ENCODE results near the gene SF3B2.

SF3B2 gene, protein sequence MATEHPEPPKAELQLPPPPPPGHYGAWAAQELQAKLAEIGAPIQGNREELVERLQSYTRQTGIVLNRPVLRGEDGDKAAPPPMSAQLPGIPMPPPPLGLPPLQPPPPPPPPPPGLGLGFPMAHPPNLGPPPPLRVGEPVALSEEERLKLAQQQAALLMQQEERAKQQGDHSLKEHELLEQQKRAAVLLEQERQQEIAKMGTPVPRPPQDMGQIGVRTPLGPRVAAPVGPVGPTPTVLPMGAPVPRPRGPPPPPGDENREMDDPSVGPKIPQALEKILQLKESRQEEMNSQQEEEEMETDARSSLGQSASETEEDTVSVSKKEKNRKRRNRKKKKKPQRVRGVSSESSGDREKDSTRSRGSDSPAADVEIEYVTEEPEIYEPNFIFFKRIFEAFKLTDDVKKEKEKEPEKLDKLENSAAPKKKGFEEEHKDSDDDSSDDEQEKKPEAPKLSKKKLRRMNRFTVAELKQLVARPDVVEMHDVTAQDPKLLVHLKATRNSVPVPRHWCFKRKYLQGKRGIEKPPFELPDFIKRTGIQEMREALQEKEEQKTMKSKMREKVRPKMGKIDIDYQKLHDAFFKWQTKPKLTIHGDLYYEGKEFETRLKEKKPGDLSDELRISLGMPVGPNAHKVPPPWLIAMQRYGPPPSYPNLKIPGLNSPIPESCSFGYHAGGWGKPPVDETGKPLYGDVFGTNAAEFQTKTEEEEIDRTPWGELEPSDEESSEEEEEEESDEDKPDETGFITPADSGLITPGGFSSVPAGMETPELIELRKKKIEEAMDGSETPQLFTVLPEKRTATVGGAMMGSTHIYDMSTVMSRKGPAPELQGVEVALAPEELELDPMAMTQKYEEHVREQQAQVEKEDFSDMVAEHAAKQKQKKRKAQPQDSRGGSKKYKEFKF

DNA sequence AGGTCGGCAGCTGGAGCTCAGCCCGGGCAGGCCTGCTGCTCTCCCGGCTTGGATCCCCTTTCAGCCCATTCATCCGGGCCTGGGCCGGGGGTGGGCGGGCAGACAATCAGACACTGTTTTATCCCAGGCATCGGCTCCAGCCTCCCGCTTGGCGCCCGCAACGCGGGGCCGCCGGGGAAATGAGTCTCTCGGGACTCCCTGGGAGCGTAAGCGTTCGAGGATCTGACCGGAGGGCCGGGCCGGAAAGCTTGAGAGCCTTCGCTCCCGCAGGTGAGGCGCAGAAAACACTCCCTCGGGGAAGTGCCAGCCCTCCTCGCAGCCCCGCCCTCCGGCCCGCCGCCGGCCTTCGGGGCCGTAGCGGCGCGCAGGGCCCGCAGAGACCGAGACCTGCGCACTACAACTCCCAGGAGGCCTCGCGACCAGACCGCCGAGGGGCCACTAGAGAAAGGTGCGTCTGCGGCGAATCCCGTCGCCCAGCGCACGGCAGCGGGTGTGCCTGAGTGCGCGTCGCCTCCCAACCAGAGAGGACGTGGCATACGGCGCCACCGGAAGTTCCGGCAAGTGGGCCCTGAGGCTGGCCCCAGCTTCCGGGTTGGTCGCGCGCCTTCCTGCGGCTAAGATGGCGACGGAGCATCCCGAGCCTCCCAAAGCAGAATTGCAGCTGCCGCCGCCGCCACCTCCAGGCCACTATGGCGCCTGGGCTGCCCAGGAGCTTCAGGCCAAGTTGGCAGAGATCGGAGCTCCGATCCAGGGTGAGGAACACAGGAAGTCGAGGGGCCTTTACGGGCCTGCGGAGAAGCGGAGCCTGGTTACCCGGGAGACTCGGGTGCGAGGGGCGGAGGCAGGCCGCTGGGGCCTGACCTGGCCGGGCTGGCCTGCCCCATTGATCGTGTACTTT lies at the start of gene SF3B2:
TSS of gene SF3B2 (plus strand) at position 599 of the 898 bp plus-strand sequence. CDS start at position 620, 21 bp downstream.
- H3K27me3 ChIP-seq (ENCODE audit: control insufficient read depth in 2 of 2, insufficient read depth in 2 of 2, low read length in 2 of 2): no peaks in the 10 kb centered on the region
- H3K27ac ChIP-seq (ENCODE audit: low read depth in 2 of 2, low read length in 2 of 2): peak within 1 kb of the TSS; percentile 89 to 92
- no peaks in the 10 kb centered on the region for H3K9me3 ChIP-seq (ENCODE audit: control insufficient read depth in 2 of 2, low read length in 2 of 2)
- H3K36me3 ChIP-seq (ENCODE audit: control insufficient read depth in 2 of 2, insufficient read depth in 2 of 2, low read length in 2 of 2): peaks cover 20 to 23% of the 10 kb centered on the region in 2 donors
- H3K4me3 ChIP-seq (ENCODE audit: low read length in 2 of 2): peak within 1 kb of the TSS; percentile 94 to 97
- peaks cover 18 to 23% of the 10 kb centered on the region in 2 donors for H3K4me1 ChIP-seq (ENCODE audit: control insufficient read depth in 2 of 2, insufficient read depth in 2 of 2, low read length in 2 of 2)
- H3K9ac ChIP-seq (ENCODE audit: low read depth in 1 of 2, low read length in 2 of 2): peak within 1 kb of the TSS; percentile 83 to 89

DNA sequence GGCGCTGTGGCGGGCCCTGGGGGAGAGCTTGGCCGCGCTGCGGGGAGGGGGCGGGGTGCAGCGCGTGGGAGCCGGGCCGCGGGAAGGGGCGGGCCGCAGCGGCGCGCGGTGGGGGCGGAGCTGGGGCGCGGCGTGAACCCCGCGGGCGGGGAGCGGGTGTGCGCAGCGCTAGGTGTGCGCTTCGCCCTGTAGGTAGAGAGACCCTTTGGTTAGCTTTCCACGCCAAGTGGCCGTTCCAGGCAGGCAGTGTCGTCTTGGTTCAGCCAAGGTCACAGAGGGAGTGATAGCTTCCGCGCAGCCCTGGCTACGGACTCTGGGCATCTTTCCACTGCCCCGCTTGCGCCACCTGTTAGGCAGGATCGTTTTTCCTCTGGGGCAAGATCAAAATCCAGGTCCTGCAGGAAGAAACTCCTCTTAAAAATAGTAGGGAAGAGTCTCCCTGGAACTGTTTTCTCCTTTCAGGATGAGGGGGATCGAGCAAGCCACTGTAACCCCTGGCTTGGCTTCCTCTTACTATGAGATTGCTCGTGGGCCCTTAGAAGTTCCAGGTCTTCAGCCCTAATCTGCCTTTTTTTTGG lies 49.4 kb upstream of the SF3B2 start:
- Histone ChIP-seq H3K9me3 (ENCODE audit: control insufficient read depth in 2 of 2, low read length in 2 of 2) (no peaks in the 10 kb centered on the region), H3K4me1 (ENCODE audit: control insufficient read depth in 2 of 2, insufficient read depth in 2 of 2, low read length in 2 of 2) (peaks cover 14 to 16% of the 10 kb centered on the region in 2 donors), H3K36me3 (ENCODE audit: control insufficient read depth in 2 of 2, insufficient read depth in 2 of 2, low read length in 2 of 2) (peaks cover 30 to 41% of the 10 kb centered on the region in 2 donors), H3K27me3 (ENCODE audit: control insufficient read depth in 2 of 2, insufficient read depth in 2 of 2, low read length in 2 of 2) (no peaks in the 10 kb centered on the region), H3K9ac (ENCODE audit: low read depth in 1 of 2, low read length in 2 of 2) (peak overlapping the region; percentile 79 to 80), H3K27ac (ENCODE audit: low read depth in 2 of 2, low read length in 2 of 2) (peak overlapping the region; percentile 96 to 99), H3K4me3 (ENCODE audit: low read length in 2 of 2) (peak overlapping the region; percentile 85 to 100)

DNA sequence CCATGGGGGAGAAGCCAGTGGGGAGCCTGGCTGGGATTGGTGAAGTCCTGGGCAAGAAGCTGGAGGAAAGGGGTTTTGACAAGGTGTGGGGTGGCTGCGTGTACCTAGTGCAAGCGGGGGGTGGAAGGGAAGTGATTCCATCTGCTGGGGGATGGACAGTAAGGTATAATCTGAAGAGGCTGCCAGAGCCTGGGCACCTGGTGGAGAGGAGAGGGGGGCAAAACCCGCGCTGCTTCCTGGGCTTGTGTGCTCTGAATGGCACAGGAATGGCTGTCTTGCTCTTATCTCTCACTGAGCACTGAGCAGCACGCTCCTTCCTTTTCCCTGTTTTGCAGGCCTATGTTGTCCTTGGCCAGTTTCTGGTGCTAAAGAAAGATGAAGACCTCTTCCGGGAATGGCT lies 48.9 kb upstream of the SF3B2 start:
- Histone ChIP-seq H3K9ac (ENCODE audit: low read depth in 1 of 2, low read length in 2 of 2) (peak overlapping the region; percentile 79 to 80), H3K4me3 (ENCODE audit: low read length in 2 of 2) (peak overlapping the region; percentile 85 to 100), H3K27me3 (ENCODE audit: control insufficient read depth in 2 of 2, insufficient read depth in 2 of 2, low read length in 2 of 2) (no peaks in the 10 kb centered on the region), H3K4me1 (ENCODE audit: control insufficient read depth in 2 of 2, insufficient read depth in 2 of 2, low read length in 2 of 2) (peaks cover 14 to 16% of the 10 kb centered on the region in 2 donors), H3K27ac (ENCODE audit: low read depth in 2 of 2, low read length in 2 of 2) (peak overlapping the region; percentile 96 to 99), H3K9me3 (ENCODE audit: control insufficient read depth in 2 of 2, low read length in 2 of 2) (no peaks in the 10 kb centered on the region), H3K36me3 (ENCODE audit: control insufficient read depth in 2 of 2, insufficient read depth in 2 of 2, low read length in 2 of 2) (peaks cover 27 to 36% of the 10 kb centered on the region in 2 donors)

DNA sequence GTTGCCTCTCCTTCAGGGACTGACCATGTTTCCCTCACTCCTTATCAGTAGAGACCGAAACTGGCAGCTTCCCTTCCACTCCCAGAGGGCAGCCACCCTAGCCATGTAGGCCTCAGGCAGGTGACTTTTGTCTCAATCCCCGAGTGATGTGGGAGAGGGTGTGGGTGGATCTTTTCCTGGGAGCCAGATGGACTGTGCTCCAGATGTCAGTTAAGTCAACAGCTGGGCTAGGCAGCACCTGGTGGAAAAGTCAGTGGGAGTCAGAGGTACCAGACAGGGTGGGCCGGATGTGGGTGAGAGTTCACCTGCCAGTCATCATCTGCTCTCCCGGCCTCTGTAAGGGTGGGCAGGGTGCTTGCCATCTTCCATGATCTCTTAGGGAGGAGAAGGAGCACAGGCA lies 48.0 kb upstream of the SF3B2 start:
- Histone ChIP-seq H3K27ac (ENCODE audit: low read depth in 2 of 2, low read length in 2 of 2) (no peak overlapping the region), H3K36me3 (ENCODE audit: control insufficient read depth in 2 of 2, insufficient read depth in 2 of 2, low read length in 2 of 2) (peaks cover 18 to 27% of the 10 kb centered on the region in 2 donors), H3K9ac (ENCODE audit: low read depth in 1 of 2, low read length in 2 of 2) (no peak overlapping the region), H3K9me3 (ENCODE audit: control insufficient read depth in 2 of 2, low read length in 2 of 2) (no peaks in the 10 kb centered on the region), H3K27me3 (ENCODE audit: control insufficient read depth in 2 of 2, insufficient read depth in 2 of 2, low read length in 2 of 2) (no peaks in the 10 kb centered on the region), H3K4me1 (ENCODE audit: control insufficient read depth in 2 of 2, insufficient read depth in 2 of 2, low read length in 2 of 2) (peaks cover 14 to 16% of the 10 kb centered on the region in 2 donors), H3K4me3 (ENCODE audit: low read length in 2 of 2) (no peak overlapping the region)

DNA sequence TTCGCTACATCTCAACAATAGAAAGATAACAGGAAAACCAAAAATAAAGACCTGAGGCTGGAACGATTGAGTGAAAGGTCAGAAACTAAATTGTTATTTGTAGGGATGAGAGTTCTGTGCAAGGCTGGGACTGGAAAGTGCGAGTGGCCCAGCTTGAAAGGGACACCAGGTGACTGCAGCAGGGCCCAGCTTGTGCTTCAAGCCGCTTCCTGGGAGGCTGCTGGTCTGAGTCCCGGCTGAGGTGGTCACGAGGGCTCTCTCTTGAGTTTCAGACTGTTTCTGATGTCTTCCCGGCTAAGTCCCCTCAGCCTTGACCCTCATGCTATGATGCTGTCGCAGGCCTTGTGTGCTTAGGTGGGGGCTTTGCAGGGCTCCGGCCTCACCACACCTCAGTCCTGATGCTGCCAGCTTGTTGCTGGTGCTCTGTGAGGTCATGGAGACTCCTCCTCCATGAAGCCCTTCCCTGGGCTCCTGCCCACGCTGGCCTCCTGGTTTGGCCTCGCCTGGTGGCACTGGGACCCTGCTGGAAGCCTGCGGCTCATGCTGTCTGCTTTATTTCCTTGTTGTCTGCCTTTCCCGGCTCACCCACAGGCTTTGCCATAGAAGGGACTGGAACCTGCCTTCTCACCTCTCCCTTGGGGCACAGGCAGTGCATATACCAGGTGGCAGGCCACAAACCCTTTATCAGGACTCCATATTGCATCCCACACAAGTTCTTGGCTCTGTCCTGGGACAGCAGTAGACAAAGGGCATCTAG lies 45.9 kb upstream of the SF3B2 start:
- Histone ChIP-seq H3K36me3 (ENCODE audit: control insufficient read depth in 2 of 2, insufficient read depth in 2 of 2, low read length in 2 of 2) (peaks cover 7 to 14% of the 10 kb centered on the region in 2 donors), H3K27ac (ENCODE audit: low read depth in 2 of 2, low read length in 2 of 2) (no peak overlapping the region), H3K27me3 (ENCODE audit: control insufficient read depth in 2 of 2, insufficient read depth in 2 of 2, low read length in 2 of 2) (peaks cover 1 to 2% of the 10 kb centered on the region in 2 donors), H3K4me1 (ENCODE audit: control insufficient read depth in 2 of 2, insufficient read depth in 2 of 2, low read length in 2 of 2) (peaks cover 8 to 10% of the 10 kb centered on the region in 2 donors), H3K9ac (ENCODE audit: low read depth in 1 of 2, low read length in 2 of 2) (no peak overlapping the region), H3K9me3 (ENCODE audit: control insufficient read depth in 2 of 2, low read length in 2 of 2) (no peaks in the 10 kb centered on the region), H3K4me3 (ENCODE audit: low read length in 2 of 2) (no peak overlapping the region)

DNA sequence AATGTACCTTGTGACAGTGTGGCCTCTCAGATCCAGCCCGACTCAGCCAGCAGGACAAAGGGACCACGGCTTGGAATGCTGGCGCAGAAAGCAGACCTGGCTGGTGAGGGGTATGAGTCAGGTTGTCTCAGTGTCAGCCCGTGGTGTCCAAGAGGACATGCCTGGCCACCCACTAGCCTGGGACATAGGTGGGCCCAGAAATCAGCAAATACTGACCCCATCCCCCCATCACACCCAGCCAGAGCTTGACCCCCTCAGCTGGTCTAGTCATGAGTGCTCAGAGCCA lies 45.3 kb upstream of the SF3B2 start:
- no peak overlapping the region for H3K27ac ChIP-seq (ENCODE audit: low read depth in 2 of 2, low read length in 2 of 2)

DNA sequence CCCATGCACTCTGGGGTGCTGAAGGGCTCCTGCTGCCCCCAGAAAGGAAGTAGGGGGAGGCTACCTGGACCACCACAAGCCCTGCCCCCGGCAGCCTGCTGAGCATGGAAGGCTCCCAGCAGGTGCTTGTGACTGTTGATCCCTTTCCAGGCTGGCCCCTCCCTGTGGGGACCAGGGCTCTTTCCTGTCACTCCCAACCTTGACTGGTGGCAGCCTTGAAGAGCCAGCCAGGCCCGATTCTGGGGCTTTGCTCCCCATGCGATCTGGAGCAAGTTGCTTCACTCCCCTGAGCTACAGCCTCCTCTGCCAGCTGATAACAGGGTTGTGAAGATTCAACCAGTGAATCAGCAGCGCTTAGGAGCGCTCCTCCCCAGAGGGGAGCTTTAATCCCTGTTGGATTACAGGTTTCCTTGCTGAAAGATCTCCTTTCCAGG lies 44.9 kb upstream of the SF3B2 start:
- Histone ChIP-seq H3K36me3 (ENCODE audit: control insufficient read depth in 2 of 2, insufficient read depth in 2 of 2, low read length in 2 of 2) (peaks cover 7 to 14% of the 10 kb centered on the region in 2 donors), H3K9ac (ENCODE audit: low read depth in 1 of 2, low read length in 2 of 2) (no peak overlapping the region), H3K27me3 (ENCODE audit: control insufficient read depth in 2 of 2, insufficient read depth in 2 of 2, low read length in 2 of 2) (peaks cover 6 to 7% of the 10 kb centered on the region in 2 donors), H3K9me3 (ENCODE audit: control insufficient read depth in 2 of 2, low read length in 2 of 2) (no peaks in the 10 kb centered on the region), H3K4me3 (ENCODE audit: low read length in 2 of 2) (no peak overlapping the region), H3K4me1 (ENCODE audit: control insufficient read depth in 2 of 2, insufficient read depth in 2 of 2, low read length in 2 of 2) (peaks cover 8 to 10% of the 10 kb centered on the region in 2 donors), H3K27ac (ENCODE audit: low read depth in 2 of 2, low read length in 2 of 2) (no peak overlapping the region)

More for the DNA sequence above, 45.3 kb upstream of the SF3B2 start:
- H3K9me3 ChIP-seq (ENCODE audit: control insufficient read depth in 2 of 2, low read length in 2 of 2): no peaks in the 10 kb centered on the region
- H3K9ac ChIP-seq (ENCODE audit: low read depth in 1 of 2, low read length in 2 of 2): no peak overlapping the region
- H3K4me3 ChIP-seq (ENCODE audit: low read length in 2 of 2): no peak overlapping the region
- H3K36me3 ChIP-seq (ENCODE audit: control insufficient read depth in 2 of 2, insufficient read depth in 2 of 2, low read length in 2 of 2): peaks cover 7 to 14% of the 10 kb centered on the region in 2 donors
- peaks cover 8 to 11% of the 10 kb centered on the region in 2 donors for H3K4me1 ChIP-seq (ENCODE audit: control insufficient read depth in 2 of 2, insufficient read depth in 2 of 2, low read length in 2 of 2)
- peaks cover 6% of the 10 kb centered on the region in 2 donors for H3K27me3 ChIP-seq (ENCODE audit: control insufficient read depth in 2 of 2, insufficient read depth in 2 of 2, low read length in 2 of 2)

DNA sequence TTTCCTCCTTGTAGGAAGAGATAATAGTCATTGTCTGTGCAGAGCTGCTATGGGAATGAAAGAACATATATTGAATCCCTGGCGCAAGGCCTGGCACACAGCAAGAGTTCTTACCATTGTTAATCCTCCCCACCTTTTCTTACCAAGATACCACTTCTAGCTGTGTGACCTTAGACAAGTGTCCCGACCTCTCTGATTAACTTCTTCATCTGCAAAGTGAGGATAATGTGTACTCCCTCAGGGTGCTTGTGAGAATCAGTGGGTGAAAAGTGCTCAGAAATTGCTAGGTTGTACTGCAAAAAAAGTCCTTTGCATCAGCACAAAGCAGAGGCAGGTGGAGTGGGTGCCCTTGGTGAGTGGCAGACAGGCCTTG lies 44.1 kb upstream of the SF3B2 start:
- Histone ChIP-seq H3K9me3 (ENCODE audit: control insufficient read depth in 2 of 2, low read length in 2 of 2) (no peaks in the 10 kb centered on the region), H3K27ac (ENCODE audit: low read depth in 2 of 2, low read length in 2 of 2) (no peak overlapping the region), H3K27me3 (ENCODE audit: control insufficient read depth in 2 of 2, insufficient read depth in 2 of 2, low read length in 2 of 2) (peaks cover 11 to 13% of the 10 kb centered on the region in 2 donors), H3K36me3 (ENCODE audit: control insufficient read depth in 2 of 2, insufficient read depth in 2 of 2, low read length in 2 of 2) (peaks cover 7 to 14% of the 10 kb centered on the region in 2 donors), H3K4me3 (ENCODE audit: low read length in 2 of 2) (no peak overlapping the region), H3K4me1 (ENCODE audit: control insufficient read depth in 2 of 2, insufficient read depth in 2 of 2, low read length in 2 of 2) (peaks cover 5 to 7% of the 10 kb centered on the region in 2 donors), H3K9ac (ENCODE audit: low read depth in 1 of 2, low read length in 2 of 2) (no peak overlapping the region)

All from mucosa of rectum (tissue), 2 donors.